Peyer's patch (tissue), 4 donors: ENCODE data around the gene RAVER2. TPM values are rescaled to one million over a fixed set of nuclear protein-coding genes. Genes with fewer than 3 reads are reported as not detected.

ENCODE experiments used
- DNase-seq, 3 donors: peaks; one replicate each; pipeline ENCODE4 v3.0.0-alpha.2; 2017 to 2019
- H3K27ac ChIP-seq, 4 donors: fragments of 200-600 bp; sonication (generic); one replicate each; pipeline ENCODE4 v1.5.1; 2016 to 2019
- H3K27me3 ChIP-seq, 2 donors: fragments of 200-600 bp; sonication (generic); one replicate each; pipeline ENCODE4 v1.5.1; 2019
- H3K36me3 ChIP-seq, 3 donors: fragments of 200-600 bp; sonication (generic); one replicate each; pipeline ENCODE4 v1.5.1; 2016 to 2019
- H3K4me1 ChIP-seq, 4 donors: fragments of 200-600 bp; sonication (generic); one replicate each; pipeline ENCODE4 v1.5.1; 2016 to 2019
- H3K4me3 ChIP-seq, 4 donors: fragments of 200-600 bp; sonication (generic); 1 replicate in 3 of 4; 2 replicates in 1 of 4; pipeline ENCODE4 v1.5.1; 2016 to 2019; ENCODE audit warnings: mild to moderate bottlenecking in 1 of 4
- H3K9me3 ChIP-seq, 4 donors: fragments of 200-600 bp; sonication (generic); one replicate each; pipeline ENCODE4 v1.5.1; 2016 to 2019; ENCODE audit warnings: mild to moderate bottlenecking in 1 of 4
- POLR2A ChIP-seq, 2 donors: fragments of 450-650 bp; IDR thresholded peaks; one replicate each; pipeline ENCODE4 v1.5.1; 2017; ENCODE audit warnings: antibody characterized with exemption in 2 of 2, mild to moderate bottlenecking in 2 of 2, moderate library complexity in 2 of 2
- total RNA-seq, 4 donors: library from RNA; depleted of rRNA; stranded (reverse); fragments of >200 nt; gene quantifications; one replicate each; pipeline ENCODE4 v1.1.0, GENCODE V29; 2016
- TF ChIP-seq, protein P1 (sequence below), 6 experiments: fragments of 450-650 bp in 4 of 6; fragments of 200-600 bp in 2 of 6; sonication (generic) in 1 of 6; IDR thresholded peaks; one replicate each; pipeline ENCODE4 v1.5.1; 2017 to 2019; ENCODE audit warnings: antibody characterized with exemption in 6 of 6, mild to moderate bottlenecking in 3 of 6, moderate library complexity in 1 of 6

The RAVER2 gene
- total RNA-seq, 4 donors from 2014 or later = 26.4 to 51.5 (median 45.0) TPM

GRCh38 chr1:64845831-64846425 lies 101.1 kb downstream of the RAVER2 start:
- no peak for TF ChIP-seq POLR2A (IDR thresholded peaks at IDR 0.05)
- TF ChIP-seq, protein P1, sequence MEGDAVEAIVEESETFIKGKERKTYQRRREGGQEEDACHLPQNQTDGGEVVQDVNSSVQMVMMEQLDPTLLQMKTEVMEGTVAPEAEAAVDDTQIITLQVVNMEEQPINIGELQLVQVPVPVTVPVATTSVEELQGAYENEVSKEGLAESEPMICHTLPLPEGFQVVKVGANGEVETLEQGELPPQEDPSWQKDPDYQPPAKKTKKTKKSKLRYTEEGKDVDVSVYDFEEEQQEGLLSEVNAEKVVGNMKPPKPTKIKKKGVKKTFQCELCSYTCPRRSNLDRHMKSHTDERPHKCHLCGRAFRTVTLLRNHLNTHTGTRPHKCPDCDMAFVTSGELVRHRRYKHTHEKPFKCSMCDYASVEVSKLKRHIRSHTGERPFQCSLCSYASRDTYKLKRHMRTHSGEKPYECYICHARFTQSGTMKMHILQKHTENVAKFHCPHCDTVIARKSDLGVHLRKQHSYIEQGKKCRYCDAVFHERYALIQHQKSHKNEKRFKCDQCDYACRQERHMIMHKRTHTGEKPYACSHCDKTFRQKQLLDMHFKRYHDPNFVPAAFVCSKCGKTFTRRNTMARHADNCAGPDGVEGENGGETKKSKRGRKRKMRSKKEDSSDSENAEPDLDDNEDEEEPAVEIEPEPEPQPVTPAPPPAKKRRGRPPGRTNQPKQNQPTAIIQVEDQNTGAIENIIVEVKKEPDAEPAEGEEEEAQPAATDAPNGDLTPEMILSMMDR (IDR thresholded peaks at IDR 0.05) = no peak
- no peaks in the 10 kb centered on the region for H3K9me3 ChIP-seq
- no peaks in the 10 kb centered on the region for H3K27me3 ChIP-seq
- DNase-seq = no peak
- H3K27ac ChIP-seq = no peak overlapping the region
- H3K4me1 ChIP-seq = no peaks in the 10 kb centered on the region
- no peak overlapping the region for H3K4me3 ChIP-seq
- peaks cover 0 to 84% (median 0%) of the 10 kb centered on the region in 3 donors for H3K36me3 ChIP-seq

DNA sequence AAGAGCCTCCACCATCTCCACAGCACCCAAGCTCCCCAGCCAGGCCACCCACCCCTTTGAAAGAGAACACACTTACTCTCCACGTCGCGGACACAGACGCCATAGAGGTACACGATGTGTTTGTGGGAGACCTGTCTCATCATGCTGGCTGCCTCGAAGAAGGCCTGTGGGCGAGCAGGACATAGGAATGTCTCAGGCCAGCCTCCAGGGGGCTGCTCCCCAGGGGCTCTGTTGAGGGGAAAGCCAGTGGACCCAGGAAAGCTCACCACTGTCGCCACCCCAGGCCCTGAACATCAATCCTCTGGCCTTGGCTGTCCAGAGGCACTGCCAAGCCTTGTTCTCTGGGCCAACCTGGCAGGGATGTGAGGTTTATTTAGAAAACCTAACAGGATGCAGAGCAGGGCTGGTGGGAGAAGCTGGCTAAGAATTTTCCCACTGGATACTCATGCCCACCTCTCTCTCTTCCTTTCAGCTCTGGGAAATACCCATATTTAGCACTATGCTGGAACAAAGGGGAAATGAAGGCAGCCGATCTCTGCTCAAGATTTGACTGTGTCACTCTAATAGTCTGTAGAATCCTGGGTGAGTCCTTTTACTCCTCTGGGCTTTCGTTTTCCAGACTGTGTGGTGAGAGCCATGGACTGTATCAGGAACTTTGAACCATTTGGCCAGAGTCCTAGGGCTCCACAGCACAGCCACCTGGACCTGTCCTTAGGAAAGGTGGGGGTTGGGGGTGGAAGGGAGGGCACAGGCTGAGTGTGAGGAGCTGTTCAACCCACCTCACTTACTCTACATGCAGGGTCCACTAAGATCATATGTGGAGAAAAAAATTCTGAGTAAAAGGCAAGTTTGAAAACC lies 101.9 kb downstream of the RAVER2 start:
- TF ChIP-seq, protein P1 (IDR thresholded peaks at IDR 0.05) = no peak
- TF ChIP-seq POLR2A (IDR thresholded peaks at IDR 0.05) = no peak
- no peaks in the 10 kb centered on the region for H3K9me3 ChIP-seq

DNA sequence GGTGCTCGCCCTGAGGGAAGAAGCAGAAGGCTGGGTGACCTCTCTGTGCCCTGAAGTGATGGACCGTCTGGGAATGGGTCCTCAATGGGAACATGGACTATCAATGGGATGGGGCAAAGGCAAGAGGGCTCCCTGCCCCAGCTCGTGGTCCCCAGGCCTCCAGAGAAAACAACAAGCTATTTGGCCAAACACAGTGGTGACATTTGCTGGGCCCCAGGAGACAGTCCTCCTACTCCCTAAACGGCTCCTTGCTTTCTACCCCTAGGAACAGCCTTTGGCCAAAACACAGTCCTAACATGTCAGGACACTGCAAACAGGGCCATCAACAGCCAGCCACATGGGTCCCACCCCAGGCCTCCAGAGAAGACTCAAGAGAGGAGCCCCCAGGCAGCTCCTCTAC lies 102.8 kb downstream of the RAVER2 start:
- DNase-seq = no peak
- Histone ChIP-seq H3K27ac (no peak overlapping the region), H3K36me3 (peaks cover 0 to 86% (median 0%) of the 10 kb centered on the region in 3 donors), H3K4me1 (no peaks in the 10 kb centered on the region), H3K4me3 (no peak overlapping the region), H3K9me3 (no peaks in the 10 kb centered on the region), H3K27me3 (no peaks in the 10 kb centered on the region)
- TF ChIP-seq POLR2A (IDR thresholded peaks at IDR 0.05) = no peak
- TF ChIP-seq, protein P1 (IDR thresholded peaks at IDR 0.05) = no peak

More for the DNA sequence above, 101.9 kb downstream of the RAVER2 start:
- no peaks in the 10 kb centered on the region for H3K4me1 ChIP-seq
- peaks cover 0 to 81% (median 0%) of the 10 kb centered on the region in 3 donors for H3K36me3 ChIP-seq
- H3K27ac ChIP-seq = no peak overlapping the region
- H3K4me3 ChIP-seq = no peak overlapping the region
- no peak for DNase-seq
- H3K27me3 ChIP-seq = no peaks in the 10 kb centered on the region

DNA sequence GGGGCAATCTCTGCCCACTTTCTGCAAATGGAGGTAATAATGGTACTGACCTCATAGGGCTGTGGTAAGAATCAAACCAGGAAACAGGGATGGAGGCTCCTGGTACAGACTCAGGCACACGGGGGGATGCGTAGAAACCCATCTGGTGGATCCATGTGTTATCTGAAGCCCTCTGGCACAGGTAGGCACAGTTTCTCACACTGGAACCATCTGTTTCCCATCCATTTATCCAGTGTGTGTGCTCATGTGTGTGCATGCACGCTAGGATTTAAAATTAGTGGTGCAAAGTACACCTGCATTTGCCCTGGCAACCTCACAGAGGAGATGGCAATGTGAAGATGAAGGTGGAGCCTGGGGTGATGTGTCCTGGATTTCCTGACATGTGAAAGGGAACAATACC lies 103.3 kb downstream of the RAVER2 start:
- no peak overlapping the region for H3K4me3 ChIP-seq
- H3K36me3 ChIP-seq = peaks cover 0 to 90% (median 0%) of the 10 kb centered on the region in 3 donors
- no peaks in the 10 kb centered on the region for H3K9me3 ChIP-seq

GRCh38 chr1:64848803-64849202 lies 103.9 kb downstream of the RAVER2 start:
- Histone ChIP-seq H3K4me1 (no peaks in the 10 kb centered on the region), H3K36me3 (peaks cover 0 to 90% (median 0%) of the 10 kb centered on the region in 3 donors), H3K9me3 (no peaks in the 10 kb centered on the region), H3K27ac (no peak overlapping the region), H3K4me3 (no peak overlapping the region), H3K27me3 (no peaks in the 10 kb centered on the region)
- TF ChIP-seq, protein P1 (IDR thresholded peaks at IDR 0.05) = no peak
- DNase-seq = no peak

More for the DNA sequence above, 103.3 kb downstream of the RAVER2 start:
- no peak for TF ChIP-seq POLR2A (IDR thresholded peaks at IDR 0.05)
- TF ChIP-seq, protein P1 (IDR thresholded peaks at IDR 0.05) = no peak
- no peak for DNase-seq
- no peaks in the 10 kb centered on the region for H3K27me3 ChIP-seq
- H3K4me1 ChIP-seq = no peaks in the 10 kb centered on the region
- H3K27ac ChIP-seq = no peak overlapping the region
